Right cardiac atrium (tissue), 5 donors: ENCODE results near the gene DAPK2. TPM values are rescaled to one million over a fixed set of nuclear protein-coding genes. Genes with fewer than 3 reads are reported as not detected.
A peak's percentile ranks its signal among the peaks of the same experiment; 100 is the strongest.

Experiments used
- ATAC-seq, 2 donors: fragments of 200-7000 bp; cut with Tn5 transposase; one replicate each; pipeline versions ENCODE4 v1.8.0 to v1.9.1; 2020; ENCODE audit warnings: moderate library complexity in 2 of 2, mild to moderate bottlenecking in 1 of 2
- DNase-seq, 3 donors: peaks; one replicate each; pipeline ENCODE4 v3.0.0-alpha.2; 2020
- H3K27ac ChIP-seq: one replicate; pipeline ENCODE4 v1.5.1; 2013; ENCODE audit warnings: mild to moderate bottlenecking, low read length, control low read depth, moderate library complexity
- H3K27me3 ChIP-seq: one replicate; pipeline ENCODE4 v1.6.1; 2013; ENCODE audit not compliant: control insufficient read depth, insufficient read depth
- H3K4me1 ChIP-seq: one replicate; pipeline ENCODE4 v1.6.1; 2013; ENCODE audit warnings: low read length; ENCODE audit not compliant: control insufficient read depth, insufficient read depth
- H3K4me3 ChIP-seq: one replicate; pipeline ENCODE4 v1.5.1; 2013; ENCODE audit warnings: low read length, control low read depth
- H3K9me3 ChIP-seq: one replicate; pipeline ENCODE4 v1.6.1; 2013; ENCODE audit warnings: low read length; ENCODE audit not compliant: control insufficient read depth
- WGBS: extraction: QIAGEN DNeasy Blood & Tissue Kit; methylation state at CpG from one replicate; pipeline ENCODE4 v1.1.7; 2013; 5-methylcytosine and 5-hydroxymethylcytosine counted together
- intact Hi-C, 4 donors: fragments of 100-400 bp; cut with DNase I; formaldehyde crosslinking; loops; one replicate each; pipeline versions ENCODE4 v1.11.0 to v1.14.0; 2022 to 2023
- polyA plus RNA-seq: library from polyadenylated mRNA; stranded (reverse); fragments of 200-250 nt; gene quantifications from one replicate; pipeline ENCODE4 v1.2.3, GENCODE V29; 2013
- total RNA-seq, 4 donors: library from RNA; stranded (reverse); fragmentation: NEBNext Ultra II Directional; extraction: Animal tissue kit (Norgen Biotek cat#: 25700); gene quantifications; one replicate each; pipeline ENCODE4 v1.2.1, GENCODE V29; 2021
- donor health status: healthy with polysubstance abuse.
- donor health status: DM: no; HTN: yes; CAD: no.
- donor health status: DM: no; HTN: no; CAD: no.
- donor health status: DM: no; HTN: yes; CAD: no; lungs with severe emphysema.
- donor health status: DM: yes; HTN: yes; CAD: no.

Gene DAPK2
- total and polyA plus RNA-seq, 5 donors = 48.8 to 95.1 (median 83.6) TPM

GRCh38 chr15:64008177-64008576 is 38.1 kb downstream of the DAPK2 start:
- ATAC-seq = no peak
- H3K27me3 ChIP-seq = no peaks in the 10 kb centered on the region
- H3K27ac ChIP-seq = no peak overlapping the region
- no peaks in the 10 kb centered on the region for H3K9me3 ChIP-seq
- peaks cover 13% of the 10 kb centered on the region for H3K4me1 ChIP-seq
- H3K4me3 ChIP-seq = no peak overlapping the region
- intact Hi-C loops = no loop called here
- no peak for DNase-seq

GRCh38 chr15:64006642-64007041 is 39.6 kb downstream of the DAPK2 start:
- WGBS = 75% methylated on average over 3 of the region's 3 CpGs
- H3K4me1 ChIP-seq = peaks cover 13% of the 10 kb centered on the region
- H3K4me3 ChIP-seq = no peak overlapping the region
- ATAC-seq (no peak), DNase-seq (no peak)
- H3K27ac ChIP-seq = no peak overlapping the region
- intact Hi-C loops = no loop called here
- H3K9me3 ChIP-seq = no peaks in the 10 kb centered on the region
- H3K27me3 ChIP-seq = no peaks in the 10 kb centered on the region

DNA sequence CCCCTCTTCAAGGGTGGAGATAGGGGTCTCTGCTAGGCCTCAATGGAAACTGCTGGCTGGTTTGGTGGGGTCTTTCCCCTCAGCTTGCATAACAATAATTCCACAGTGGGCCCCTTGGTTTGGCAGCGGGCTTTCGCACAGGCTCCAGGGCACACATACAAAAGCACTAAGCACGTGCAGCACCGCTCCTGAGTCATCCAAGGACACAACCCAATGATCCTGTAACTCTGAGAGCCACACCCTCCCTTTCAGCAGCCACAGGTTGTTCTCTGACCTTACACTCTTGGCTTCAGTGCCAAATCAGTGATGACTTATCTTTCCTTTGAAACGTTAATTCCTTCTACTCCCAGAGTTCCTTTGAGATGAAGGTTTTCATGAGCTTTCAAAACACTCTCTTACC is 41.7 kb downstream of the DAPK2 start:
- no peak overlapping the region for H3K4me3 ChIP-seq
- peak; percentile 33 to 47 for ATAC-seq
- peaks cover 15% of the 10 kb centered on the region for H3K4me1 ChIP-seq
- WGBS = 71% methylated on average over 5 of the region's 5 CpGs
- no peaks in the 10 kb centered on the region for H3K27me3 ChIP-seq
- peak overlapping the region; percentile 79 for H3K27ac ChIP-seq
- intact Hi-C loops = no loop called here
- H3K9me3 ChIP-seq = no peaks in the 10 kb centered on the region
- DNase-seq = no peak

DNA sequence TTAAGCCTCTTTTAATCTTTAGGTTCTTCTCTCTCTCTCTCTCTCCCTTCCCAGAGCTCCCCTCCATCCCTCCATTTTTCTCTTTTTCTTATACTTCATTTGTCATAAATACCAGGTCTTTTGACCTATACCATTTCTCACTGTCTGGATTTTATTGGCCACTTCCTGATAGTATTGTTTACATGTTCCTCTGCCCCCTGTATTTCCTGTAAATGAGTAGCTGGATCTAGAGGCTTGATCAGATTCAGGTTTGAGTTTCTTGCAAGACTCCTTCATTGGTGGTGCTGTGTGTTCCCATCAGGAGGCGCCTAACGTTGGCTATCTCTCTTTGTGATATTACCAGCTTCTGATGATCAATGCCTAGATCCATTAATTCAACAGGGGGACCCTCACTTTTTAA is 42.2 kb downstream of the DAPK2 start:
- no peak overlapping the region for H3K4me3 ChIP-seq
- 84% methylated on average over 2 of the region's 2 CpGs for WGBS
- H3K9me3 ChIP-seq = no peaks in the 10 kb centered on the region
- intact Hi-C loops = no loop called here
- no peak for ATAC-seq
- H3K27ac ChIP-seq = peak overlapping the region; percentile 79
- H3K27me3 ChIP-seq = no peaks in the 10 kb centered on the region
- DNase-seq = no peak
- H3K4me1 ChIP-seq = peaks cover 17% of the 10 kb centered on the region

DNA sequence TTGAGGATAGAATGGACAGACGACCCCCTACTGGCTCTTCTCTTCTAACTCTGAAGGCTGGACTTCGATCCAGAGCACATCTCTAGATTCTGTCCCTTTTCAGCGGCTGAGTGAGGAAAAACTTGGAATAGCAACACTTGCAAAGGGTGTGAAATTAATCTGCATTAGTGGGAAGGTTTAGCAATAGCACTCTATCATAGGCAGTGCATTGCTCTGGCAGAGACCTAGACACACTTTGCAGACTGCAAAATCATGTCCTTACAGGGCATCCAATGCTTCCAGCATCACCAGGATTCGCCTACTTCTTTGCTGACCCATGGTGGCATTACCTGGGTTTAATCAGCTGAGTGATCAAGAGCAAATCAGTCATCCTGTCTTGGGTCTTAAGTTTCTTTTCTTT is 43.1 kb downstream of the DAPK2 start:
- DNase-seq (no peak), ATAC-seq (peak; percentile 66 to 69)
- H3K27me3 ChIP-seq = no peaks in the 10 kb centered on the region
- H3K9me3 ChIP-seq = no peaks in the 10 kb centered on the region
- H3K27ac ChIP-seq = peak overlapping the region; percentile 82
- peaks cover 22% of the 10 kb centered on the region for H3K4me1 ChIP-seq
- WGBS = 61% methylated on average over 4 of the region's 4 CpGs
- H3K4me3 ChIP-seq = no peak overlapping the region
- intact Hi-C loops = no loop called here

DNA sequence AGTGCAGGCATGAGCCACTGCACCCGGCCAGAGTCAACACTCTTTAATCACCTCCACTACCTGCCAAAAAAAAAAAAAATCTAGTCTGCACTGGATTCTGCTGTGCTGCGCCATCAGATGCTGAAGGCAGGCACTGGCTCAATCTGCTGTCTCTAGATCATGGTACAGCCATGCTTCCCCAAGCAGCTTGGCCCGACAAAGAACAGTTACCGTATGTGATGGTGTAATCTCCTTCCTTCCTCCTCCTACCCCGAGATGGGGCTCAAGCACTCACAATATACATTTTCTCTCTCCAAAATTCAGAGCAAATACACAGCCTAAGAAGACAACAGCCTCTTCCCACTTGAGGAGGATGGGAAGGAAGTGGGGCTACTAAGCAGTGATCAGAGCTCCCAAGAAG is 45.1 kb downstream of the DAPK2 start:
- Histone ChIP-seq H3K27ac (peak overlapping the region; percentile 6), H3K27me3 (no peaks in the 10 kb centered on the region), H3K4me3 (no peak overlapping the region), H3K9me3 (no peaks in the 10 kb centered on the region), H3K4me1 (peaks cover 27% of the 10 kb centered on the region)
- 33% methylated on average over 5 of the region's 5 CpGs for WGBS
- ATAC-seq (no peak), DNase-seq (no peak)
- intact Hi-C loops = no loop called here

GRCh38 chr15:64000183-64000951 is 45.9 kb downstream of the DAPK2 start:
- peaks cover 25% of the 10 kb centered on the region for H3K4me1 ChIP-seq
- intact Hi-C loops = no loop called here
- 83% methylated on average over 4 of the region's 4 CpGs for WGBS
- H3K27me3 ChIP-seq = no peaks in the 10 kb centered on the region
- ATAC-seq = no peak
- H3K4me3 ChIP-seq = no peak overlapping the region
- H3K27ac ChIP-seq = peak overlapping the region; percentile 76
- no peaks in the 10 kb centered on the region for H3K9me3 ChIP-seq
- no peak for DNase-seq

- intact Hi-C loops = no loop called here
- H3K27ac ChIP-seq = peak overlapping the region; percentile 49
- 6% methylated on average over 3 of the region's 3 CpGs for WGBS
- ATAC-seq = peak; percentile 5 to 20
- no peak for DNase-seq
- H3K27me3 ChIP-seq = no peaks in the 10 kb centered on the region
- peaks cover 20% of the 10 kb centered on the region for H3K4me1 ChIP-seq
- no peaks in the 10 kb centered on the region for H3K9me3 ChIP-seq
- no peak overlapping the region for H3K4me3 ChIP-seq
These were observed 47.1 kb downstream of the DAPK2 start for GRCh38 chr15:63999177-63999576.

GRCh38 chr15:63998489-63998888 is 47.8 kb downstream of the DAPK2 start:
- 39% methylated on average over 8 of the region's 8 CpGs for WGBS
- peak; percentile 15 to 23 for ATAC-seq
- no peaks in the 10 kb centered on the region for H3K9me3 ChIP-seq
- H3K27me3 ChIP-seq = no peaks in the 10 kb centered on the region
- intact Hi-C loops = no loop called here
- DNase-seq = no peak
- H3K27ac ChIP-seq = peak overlapping the region; percentile 49
- no peak overlapping the region for H3K4me3 ChIP-seq
- peaks cover 23% of the 10 kb centered on the region for H3K4me1 ChIP-seq

GRCh38 chr15:63997715-63998442 is 48.4 kb downstream of the DAPK2 start:
- ATAC-seq (peak; percentile 30 to 46), DNase-seq (no peak)
- H3K27ac ChIP-seq = peak overlapping the region; percentile 49
- no peak overlapping the region for H3K4me3 ChIP-seq
- no peaks in the 10 kb centered on the region for H3K27me3 ChIP-seq
- WGBS = 83% methylated on average over 4 of the region's 4 CpGs
- no peaks in the 10 kb centered on the region for H3K9me3 ChIP-seq
- H3K4me1 ChIP-seq = peaks cover 23% of the 10 kb centered on the region
- intact Hi-C loops = no loop called here

GRCh38 chr15:63996794-63997357 is 49.4 kb downstream of the DAPK2 start:
- H3K27me3 ChIP-seq = no peaks in the 10 kb centered on the region
- WGBS = 88% methylated on average over 4 of the region's 4 CpGs
- intact Hi-C loops = no loop called here
- H3K4me3 ChIP-seq = no peak overlapping the region
- no peak for DNase-seq
- no peaks in the 10 kb centered on the region for H3K9me3 ChIP-seq
- H3K4me1 ChIP-seq = peaks cover 30% of the 10 kb centered on the region
- peak in 1 of 2 donors; percentile 6 for ATAC-seq
- H3K27ac ChIP-seq = peak overlapping the region; percentile 30
